Activated T-helper 1 cell treated with Interleukin-2 at 50 U/mL for 16 hours (primary cell): ENCODE data around the gene TP53I13.

ENCODE experiments used
- DNase-seq: peaks from one replicate; pipeline ENCODE4 v3.0.0-alpha.2; 2020; ENCODE audit warnings: low read depth

TP53I13 gene

DNA sequence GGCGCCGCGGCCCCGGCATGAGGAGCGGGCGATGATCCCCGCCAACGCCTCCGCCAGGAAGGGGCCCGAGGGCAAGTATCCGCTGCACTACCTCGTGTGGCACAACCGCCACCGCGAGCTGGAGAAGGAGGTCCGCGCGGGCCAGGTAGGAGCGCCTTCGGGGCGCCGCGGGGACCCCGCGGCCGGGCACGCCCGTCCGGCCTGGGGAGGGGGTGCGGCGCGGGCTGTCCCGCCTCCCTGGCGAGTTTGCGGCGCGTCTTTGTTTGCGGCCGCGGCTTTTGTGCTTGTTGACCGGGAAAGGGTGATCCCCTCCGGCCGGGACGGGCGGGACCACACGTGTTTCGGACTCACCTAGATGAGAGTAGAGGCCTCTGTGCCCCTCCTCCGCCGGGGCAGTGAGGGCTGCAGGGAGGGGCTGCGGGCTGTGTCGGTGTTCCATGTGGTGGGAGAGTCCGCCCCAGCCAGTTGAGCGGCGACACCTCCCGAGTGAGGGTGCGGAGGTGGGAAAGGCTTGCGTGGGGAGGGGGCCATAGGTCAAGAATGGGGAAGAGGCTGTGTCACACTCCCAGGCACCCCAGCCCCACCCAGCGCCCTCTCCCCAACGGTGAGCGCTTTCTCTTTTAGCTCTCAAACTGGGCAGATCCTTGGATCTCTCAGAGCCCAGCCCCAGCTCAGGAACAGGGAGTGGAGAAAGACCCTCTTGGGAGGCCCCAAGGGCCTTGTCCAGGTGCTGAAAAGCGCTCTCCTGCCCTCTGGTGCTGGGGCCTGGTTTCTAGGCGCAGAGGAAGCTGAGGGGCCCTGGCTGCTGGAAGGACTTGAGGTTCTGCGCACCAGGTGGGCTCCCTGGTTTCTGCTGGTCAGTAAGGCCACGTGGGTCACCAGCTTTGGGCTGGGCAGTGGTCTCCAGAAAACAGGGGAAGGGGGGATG lies 25.4 kb downstream of the TP53I13 start:
- DNase-seq: no peak

DNA sequence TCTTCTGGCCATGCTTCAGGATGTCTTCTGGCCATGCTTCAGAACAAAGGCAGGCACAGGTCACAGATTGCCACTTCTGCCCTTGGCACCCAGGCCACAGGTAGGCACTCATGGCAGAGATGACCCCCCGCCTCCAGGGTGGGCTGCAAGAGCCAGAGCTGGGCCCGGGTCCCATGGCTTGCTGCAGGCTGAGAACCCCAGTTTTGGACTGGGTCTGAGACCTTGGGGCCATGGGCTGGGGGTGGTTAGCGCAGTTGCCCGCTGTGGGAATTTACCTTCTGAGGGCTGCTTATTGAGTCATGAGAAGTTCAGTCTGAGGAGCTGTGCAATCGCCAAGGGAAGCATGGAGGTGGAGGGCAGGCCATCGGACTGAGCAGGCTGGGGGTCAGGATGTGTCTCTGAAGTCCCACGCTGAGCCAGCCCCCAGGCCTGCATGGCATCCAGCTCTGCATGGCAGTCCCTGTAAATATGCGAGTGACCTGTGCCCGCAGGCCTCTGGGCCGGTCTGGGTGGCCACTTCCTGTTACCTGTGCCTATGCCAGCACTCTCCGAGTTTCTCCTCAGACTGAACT lies 26.1 kb downstream of the TP53I13 start:
- DNase-seq: no peak

DNA sequence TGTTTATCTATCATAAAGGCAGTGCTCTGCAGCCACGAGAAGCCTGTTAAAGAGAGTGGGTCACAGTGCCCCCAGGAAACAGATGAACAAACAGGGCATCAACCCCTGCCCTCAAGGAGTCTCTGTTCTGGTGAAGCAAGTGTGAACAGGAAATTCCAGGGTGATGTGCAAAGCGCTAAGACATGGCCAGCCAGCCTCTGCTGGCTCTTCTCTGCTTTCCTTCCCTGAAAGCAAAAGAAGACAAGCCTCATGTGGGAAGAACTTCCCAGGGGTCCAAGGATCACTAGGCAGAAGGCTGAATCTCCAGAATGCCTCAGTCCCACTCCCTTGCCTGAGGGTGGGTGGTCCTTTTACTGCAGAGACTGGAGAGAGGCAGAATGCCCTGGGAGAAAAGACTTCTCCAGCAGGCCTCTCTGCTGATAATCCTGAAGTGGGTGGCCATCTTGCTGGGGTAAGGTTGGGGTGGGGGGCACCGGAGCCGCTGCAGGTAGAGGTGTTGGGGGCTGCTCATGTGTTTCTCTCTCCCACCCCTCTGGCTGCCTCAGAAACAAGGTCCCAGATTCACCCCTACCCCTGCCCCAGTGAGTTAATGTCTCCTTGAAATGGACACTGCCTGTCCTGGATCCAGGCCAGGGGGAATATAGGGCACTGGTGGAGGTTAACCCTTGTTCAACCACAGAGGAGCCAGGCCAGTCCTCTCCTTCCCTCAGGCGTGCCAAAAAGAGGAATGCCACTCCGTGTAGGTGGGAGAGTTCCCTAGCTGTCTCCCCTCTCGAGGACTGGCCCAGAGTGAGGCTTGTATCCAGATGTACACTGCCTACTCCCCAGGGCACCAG lies 26.8 kb downstream of the TP53I13 start:
- no peak for DNase-seq

DNA sequence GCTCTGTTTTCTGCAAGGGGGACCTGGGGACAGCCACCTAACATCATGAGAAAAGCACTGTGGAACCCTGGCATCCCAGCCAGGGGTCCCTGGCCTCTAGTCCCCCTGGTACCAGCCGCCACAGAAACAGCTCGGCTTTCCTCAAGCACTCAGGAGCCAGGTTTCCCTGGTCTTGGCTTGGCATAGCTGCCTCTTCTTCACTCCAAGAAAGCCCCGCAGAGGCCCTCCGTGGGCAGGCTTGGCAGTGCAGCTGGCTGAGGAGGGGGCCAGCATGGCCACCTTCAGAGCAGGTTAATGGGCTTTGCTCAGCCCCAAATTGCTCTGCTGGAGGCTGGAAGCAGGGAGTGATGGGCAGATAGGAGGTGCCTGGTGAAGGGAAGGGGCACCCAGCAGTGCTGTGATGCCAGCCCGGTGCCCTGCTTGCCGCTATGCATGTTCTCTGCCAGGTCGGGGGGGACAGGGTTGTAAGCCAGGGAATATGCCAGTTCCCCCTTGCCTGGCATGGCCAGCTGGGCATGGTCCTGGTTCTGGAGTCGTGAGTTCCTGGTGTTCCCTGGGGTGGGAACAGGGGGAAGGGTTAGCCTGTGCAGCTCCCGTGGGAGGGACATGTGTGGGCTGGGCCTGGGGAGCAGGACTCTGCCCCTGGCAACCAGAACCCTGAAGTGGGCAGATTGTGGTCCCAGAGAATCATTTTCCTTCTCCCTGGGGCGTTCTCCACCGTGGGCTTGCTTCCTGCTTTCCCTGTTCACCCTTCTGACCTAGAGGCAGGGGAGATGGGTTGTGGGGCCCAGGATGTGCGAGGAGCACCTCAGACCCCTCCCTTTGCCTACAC lies 27.7 kb downstream of the TP53I13 start:
- DNase-seq: no peak

DNA sequence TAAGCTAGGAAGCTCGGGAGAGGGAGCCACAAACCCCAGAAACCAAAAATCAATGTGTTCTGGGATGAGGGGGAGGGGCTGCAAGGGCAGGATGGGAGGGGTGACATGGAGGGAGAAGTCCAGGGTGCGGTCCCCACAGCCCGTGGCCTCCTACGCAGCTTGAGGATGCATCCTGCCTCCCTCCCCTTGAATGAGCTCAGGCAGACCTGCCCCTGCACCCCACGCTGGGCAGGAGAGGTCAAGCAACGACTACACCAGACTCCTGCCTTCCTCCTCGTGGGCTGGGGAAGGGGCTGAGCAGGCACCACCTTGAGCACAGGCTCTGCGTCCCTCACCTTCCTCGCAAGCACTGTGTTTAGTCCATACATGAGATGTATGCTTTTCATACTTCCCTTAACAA lies 28.3 kb downstream of the TP53I13 start:
- DNase-seq: no peak

DNA sequence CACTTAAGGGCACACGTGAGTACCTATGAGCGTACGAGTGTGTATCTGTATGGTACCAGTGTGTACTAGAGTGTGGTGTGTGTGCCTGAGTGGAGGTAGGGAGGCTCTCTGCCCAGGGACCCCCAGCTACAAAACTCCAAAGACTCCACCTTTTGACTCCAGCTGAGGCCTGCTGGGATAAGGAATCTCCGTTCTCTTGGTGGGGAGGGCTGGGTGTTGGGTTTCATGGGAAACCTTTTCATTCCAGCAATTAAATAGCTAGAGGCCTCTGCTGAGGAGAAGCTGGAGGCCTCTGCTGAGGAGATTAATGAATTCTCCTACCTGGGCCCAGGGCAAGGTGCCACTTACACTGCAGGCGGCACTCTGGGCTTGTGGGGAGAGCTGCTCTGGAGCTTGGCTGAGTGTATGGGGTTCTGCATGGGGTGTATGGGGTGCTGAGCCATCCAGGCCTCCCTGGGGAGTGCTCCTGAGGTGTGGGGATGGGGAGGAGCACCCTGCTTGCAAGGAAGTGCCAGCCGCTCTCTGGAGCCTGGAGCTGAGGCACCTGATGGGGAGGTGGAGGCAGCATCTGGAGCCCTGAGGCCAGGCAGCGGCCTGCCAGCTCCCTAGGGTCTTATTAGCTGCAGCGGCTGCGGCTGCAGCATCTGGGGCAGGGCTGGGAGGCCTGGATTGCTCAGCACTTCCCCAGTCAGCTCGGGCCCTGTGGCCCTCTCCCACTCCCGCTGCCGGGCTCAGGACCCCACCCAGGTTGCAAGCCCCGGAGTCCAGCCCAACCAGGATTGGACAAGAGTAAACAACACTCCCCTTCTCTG lies 29.1 kb downstream of the TP53I13 start:
- no peak for DNase-seq

DNA sequence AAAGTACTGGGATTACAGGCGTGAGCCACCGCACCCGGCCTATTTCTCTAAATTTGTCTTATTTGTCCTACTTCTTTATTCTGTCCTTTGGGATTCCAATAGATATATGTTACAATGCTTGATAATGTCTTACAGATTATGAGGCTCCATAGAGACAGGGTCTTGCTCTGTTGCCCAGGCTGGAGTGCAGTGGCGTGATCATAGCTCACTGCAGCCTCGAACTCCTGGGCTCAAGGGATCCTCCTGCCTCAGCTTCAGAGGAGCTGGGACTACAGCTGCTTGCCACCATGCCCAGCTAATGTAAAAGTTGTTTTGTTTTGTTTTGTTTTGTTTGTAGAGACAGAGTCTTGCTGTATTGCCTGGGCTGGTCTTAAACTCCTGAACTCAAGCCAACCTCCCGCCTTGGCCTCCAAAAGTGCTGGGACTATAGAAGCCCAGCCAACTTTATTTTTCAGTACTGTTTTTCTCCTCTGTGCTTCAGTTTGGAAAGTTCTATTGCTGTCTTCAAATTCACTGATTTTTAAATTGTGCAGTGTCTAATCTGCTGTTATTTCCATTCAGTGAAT lies 34.7 kb downstream of the TP53I13 start:
- no peak for DNase-seq

DNA sequence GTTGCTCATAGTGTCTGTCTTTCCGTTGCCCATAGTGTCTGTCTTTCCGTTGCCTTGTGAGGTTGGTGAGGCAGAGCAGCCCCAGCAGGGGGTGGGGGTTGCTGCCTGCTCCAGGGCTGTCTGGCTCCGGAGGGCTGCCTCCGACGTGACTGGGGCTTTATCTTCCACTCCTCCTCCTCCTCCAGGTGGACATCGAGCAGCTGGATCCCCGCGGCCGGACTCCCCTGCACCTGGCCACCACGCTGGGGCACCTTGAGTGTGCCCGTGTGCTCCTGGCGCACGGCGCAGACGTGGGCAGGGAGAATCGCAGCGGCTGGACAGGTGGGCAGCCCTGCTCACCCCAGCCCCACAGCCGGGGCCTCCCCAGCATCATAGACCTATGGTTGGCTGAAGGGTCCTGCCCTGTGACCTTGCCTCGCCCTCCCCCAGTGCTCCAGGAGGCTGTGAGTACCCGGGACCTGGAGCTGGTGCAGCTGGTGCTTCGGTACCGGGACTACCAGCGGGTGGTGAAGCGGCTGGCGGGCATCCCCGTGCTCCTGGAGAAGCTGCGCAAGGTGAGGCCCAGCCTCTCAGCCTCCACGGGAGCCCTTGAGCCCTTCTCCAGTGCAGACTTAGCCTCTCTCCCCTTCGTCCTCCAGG lies 39.2 kb downstream of the TP53I13 start:
- DNase-seq: no peak

DNA sequence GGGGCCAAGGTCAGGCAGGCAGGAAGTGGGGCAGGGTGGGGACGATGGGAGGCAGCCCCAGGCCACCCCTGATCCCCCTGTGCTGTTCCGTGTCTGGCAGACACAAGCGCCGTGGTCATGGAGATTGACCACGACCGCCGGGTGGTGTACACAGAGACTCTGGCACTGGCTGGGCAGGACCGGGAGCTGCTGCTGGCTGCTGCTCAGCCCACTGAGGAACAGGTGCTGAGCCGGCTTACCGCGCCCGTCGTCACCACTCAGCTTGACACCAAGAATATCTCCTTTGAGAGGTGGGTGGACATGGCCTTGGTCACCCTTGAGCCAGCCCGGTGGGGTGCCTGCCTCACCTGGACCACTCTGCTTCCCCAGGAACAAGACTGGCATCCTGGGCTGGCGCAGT lies 40.5 kb downstream of the TP53I13 start:
- DNase-seq: no peak

DNA sequence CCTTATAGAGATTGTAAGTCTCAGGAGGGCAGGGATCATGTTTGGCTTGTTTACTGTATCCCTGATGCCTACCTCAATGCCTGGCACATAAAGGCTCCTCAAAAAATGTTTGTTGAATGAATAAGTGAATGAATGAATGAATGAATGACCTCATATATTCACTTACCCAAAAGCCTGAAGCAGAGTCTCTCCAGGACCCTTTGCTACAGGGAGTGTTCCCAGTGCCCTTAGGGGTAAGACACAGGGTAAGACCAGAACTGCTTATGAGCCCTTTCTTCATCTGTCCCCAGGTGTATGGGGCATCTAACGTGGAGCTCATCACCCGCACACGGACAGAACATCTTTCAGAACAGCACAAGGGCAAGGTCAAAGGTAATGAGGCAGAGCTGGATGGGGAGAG lies 41.9 kb downstream of the TP53I13 start:
- no peak for DNase-seq

DNA sequence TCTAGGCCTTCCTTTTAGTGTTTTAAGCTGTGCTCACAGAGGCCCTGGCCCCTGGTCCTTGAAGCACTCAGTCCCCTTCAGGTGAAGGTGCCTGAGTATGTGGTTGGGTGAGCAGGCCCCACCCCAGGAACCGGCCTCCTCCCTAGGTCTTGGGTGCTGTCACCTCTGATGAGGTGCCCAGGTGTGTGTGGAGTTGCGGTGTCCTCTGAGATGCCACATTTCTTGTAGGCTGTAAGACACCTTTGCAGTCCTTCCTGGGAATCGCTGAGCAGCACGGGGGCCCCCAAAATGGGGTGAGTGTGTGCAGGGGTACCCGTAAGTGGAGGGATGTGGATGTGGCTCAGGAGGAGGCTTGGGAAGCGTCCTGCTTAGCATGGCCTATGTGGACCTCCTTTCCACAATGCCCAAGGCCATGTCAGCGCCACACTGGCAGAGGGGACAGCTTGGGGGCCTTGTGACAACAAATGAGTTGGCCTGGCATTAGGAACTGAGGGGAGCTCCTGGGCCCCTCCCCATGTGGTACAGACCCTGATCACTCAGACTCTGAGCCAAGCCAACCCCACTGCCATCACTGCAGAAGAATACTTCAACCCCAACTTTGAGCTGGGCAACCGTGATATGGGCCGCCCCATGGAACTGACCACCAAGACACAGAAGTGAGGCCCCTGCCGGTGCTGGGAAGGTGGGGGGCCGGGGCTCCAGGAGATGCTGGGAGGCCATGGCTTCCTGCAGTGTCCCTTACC lies 43.0 kb downstream of the TP53I13 start:
- DNase-seq: no peak

DNA sequence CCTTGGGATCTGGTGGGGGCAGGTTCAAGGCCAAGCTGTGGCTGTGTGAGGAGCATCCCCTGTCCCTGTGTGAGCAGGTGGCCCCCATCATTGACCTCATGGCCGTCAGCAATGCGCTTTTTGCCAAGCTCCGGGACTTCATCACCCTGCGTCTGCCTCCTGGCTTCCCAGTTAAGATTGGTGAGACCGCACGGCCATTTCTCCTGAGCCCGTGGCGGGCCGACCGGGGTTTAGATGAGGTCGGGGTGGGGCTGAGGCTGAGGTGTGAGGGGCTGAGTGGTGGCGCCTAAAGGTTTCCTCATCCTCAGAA lies 43.5 kb downstream of the TP53I13 start:
- no peak for DNase-seq

DNA sequence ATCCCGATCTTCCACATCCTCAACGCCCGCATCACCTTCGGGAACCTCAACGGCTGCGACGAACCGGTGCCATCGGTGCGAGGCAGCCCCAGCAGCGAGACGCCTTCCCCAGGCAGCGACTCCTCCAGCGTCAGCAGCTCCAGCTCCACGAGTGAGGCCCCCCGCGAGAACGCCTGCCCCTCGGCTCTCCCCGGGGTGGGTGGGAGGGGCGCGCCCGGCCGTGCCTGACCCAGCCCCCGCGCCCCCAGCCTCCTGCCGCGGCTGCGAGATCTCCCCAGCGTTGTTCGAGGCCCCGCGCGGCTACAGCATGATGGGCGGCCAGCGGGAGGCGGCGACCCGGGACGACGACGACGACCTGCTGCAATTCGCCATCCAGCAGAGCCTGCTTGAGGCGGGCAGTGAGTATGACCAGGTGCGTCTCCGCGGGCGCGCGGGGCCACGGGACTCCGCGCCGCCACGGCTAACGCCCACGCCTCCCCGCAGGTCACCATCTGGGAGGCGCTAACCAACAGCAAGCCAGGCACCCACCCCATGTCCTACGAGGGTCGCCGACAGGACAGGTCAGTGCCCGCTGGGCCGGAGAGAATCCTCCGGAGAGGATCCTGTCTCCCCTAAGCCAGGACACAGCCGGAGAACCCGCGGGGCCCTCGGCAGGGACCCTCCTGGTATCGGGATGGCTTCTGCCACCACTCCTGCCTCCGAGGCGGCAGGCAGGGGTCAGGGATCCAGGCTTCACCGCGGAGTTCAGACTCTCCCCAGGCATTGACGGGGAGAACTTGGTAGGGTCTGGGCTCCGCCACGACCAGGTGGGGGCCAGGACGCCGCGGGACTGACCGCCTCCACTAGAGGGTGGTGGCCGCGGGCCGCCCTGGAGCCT lies 44.1 kb downstream of the TP53I13 start:
- no peak for DNase-seq

DNA sequence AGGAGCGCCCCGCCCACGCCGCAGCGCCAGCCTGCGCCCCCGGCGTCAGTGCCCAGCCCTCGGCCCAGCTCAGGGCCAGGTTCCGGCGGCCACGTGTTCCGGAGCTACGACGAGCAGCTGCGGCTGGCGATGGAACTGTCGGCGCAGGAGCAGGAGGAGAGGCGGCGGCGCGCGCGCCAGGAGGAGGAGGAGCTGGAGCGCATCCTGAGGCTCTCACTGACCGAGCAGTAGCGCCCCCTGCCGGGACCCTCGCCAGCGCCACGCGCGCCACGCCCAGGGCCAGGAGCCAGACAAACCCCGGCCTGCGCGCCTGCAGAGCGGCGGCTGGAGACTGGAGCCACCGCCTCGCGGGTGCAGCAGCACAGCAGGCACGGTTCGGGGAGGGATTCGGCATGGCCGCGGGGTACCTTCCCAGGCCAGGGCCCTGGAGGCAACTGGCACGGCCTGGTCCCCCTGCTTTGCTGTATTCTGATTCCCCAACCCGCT lies 44.9 kb downstream of the TP53I13 start:
- DNase-seq: peak; percentile 89

DNA sequence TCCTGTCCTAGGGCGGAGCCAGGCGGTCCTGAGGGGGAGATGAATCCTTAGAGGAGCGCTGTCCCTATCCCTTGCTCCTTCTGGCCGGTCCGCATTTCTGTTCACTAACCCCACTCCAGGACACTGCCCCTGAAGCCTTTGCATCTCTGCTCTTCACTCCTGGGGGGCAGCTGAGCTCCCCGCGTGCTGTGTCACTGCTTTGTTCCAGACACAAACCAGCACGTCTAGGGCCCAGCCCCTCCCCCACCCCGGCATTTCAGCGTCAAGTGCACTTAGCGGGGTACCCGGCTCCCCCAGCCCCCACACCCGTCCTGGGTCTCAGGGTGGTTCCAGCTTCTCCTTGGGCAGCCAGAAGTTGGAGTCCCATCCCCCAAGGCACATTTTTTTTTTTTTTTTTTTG lies 45.4 kb downstream of the TP53I13 start:
- DNase-seq: no peak

DNA sequence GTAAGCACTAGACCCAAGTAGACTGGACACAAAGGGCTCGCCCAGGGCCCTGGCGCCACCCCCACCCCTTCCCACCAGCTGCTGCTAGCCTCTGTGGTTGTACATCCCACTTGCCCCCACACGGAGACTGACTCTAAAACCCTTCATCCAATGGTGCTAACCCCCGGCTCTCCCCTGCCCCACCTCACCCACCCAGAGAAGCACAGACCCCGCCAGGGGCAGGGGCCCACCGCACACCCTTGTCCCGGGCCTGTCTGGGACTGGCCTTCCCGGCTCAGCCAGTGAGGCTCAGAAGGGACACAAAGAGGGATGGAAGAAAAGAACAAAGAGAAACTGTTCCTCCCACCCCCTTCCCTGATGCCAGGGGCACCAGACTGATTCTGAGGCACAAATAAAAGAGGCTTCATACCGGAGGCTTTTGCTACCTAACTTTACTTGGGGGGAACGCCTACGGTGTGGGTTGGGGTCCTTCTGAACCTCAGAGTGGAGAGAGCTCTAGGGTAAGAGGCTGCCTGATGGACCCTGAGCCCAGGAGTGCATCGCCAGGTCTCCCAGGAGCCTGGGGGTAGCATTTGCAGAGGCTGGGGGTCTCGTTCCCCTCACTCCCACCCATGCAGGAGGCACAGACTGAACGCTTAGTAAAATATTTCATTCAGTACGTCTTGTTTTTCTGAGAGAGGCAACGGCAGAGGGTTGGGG lies 46.0 kb downstream of the TP53I13 start:
- DNase-seq: no peak

DNA sequence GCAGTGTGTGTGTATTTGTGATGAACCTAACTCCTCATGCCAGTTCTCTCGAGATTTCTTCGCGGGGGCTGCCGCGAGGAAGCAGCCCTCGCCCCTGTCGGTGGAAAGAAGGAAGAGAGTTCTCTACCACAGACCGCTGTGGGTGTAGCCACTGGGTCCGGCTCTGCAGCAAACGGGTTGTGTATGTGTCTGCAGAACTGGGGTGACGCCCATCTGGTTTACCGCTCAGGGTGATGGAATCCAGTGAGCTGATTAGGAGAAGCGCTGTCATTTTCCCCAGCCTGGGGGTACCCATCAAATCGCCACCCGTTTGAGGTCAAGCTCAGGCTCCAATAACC lies 46.5 kb downstream of the TP53I13 start:
- peak; percentile 52 for DNase-seq
